HepG2 (cell line): ENCODE results near the gene ATP10D. TPM values are rescaled to one million over a fixed set of nuclear protein-coding genes. Genes with fewer than 3 reads are reported as not detected.

Experiments used
- ATAC-seq: fragments of 200-7000 bp; cut with Tn5 transposase; 3 replicates; pipeline ENCODE4 v1.9.1; 2020; ENCODE audit warnings: mild to moderate bottlenecking, moderate library complexity
- BruUV-seq: library from RNA; stranded (reverse); fragments of 400-500 nt; replicated peaks from 2 replicates; lab custom pipeline; 2021; lab: Mats Ljungman, UMichigan
- CTCF ChIA-PET: fragments of 300-600 bp; formaldehyde crosslinking; extraction: SDS; loops from one replicate; lab custom pipeline; 2021; ENCODE audit warnings: low total read pairs, inconsistent platforms, low intra/inter-chr PET ratio; lab: Yijun Ruan, JAX
- POLR2A ChIA-PET: fragments of 350-600 bp; sonication (Branson Sonifier 250); formaldehyde crosslinking; loops from one replicate; lab custom pipeline; 2020; ENCODE audit warnings: antibody characterized with exemption, inconsistent platforms; lab: Yijun Ruan, JAX
- DNase-seq: peaks from one replicate; pipeline ENCODE4 v3.0.0-alpha.2; 2015; ENCODE audit warnings: low spot score
- FAIRE-seq: peaks from 3 replicates; lab custom pipeline; 2011; peaks lifted over from hg19 to GRCh38; lab: Jason Lieb, UNC
- H2AFZ ChIP-seq: one replicate; pipeline ENCODE4 v1.6.1; 2011; ENCODE audit warnings: low read length, inconsistent platforms
- H3K27ac ChIP-seq: fragments of 300-600 bp; 3 replicates; pipeline ENCODE4 v1.8.0; 2011; ENCODE audit warnings: mixed run types, mild to moderate bottlenecking, mixed read lengths, low read length, inconsistent platforms; ENCODE audit not compliant: insufficient read depth; ENCODE audit errors: extremely low read length
- H3K27me3 ChIP-seq, 2 experiments: fragments of 200-600 bp in 1 of 2; 2 replicates in 1 of 2; 3 replicates in 1 of 2; pipeline versions ENCODE4 v1.6.0 to v1.8.0; 2011; ENCODE audit warnings: low read length in 2 of 2, mild to moderate bottlenecking in 2 of 2, moderate library complexity in 2 of 2, inconsistent platforms in 1 of 2; ENCODE audit not compliant: insufficient read depth in 2 of 2, control insufficient read depth in 1 of 2
- H3K36me3 ChIP-seq, 2 experiments: fragments of 200-600 bp in 1 of 2; replicated peaks in 1 of 2; 2 replicates in 1 of 2; 3 replicates in 1 of 2; pipeline versions ENCODE4 v1.5.1 to v1.8.0; 2011; ENCODE audit warnings: low read length in 2 of 2, inconsistent platforms in 1 of 2; ENCODE audit not compliant: insufficient read depth in 2 of 2, control insufficient read depth in 1 of 2
- H3K4me1 ChIP-seq: 2 replicates; pipeline ENCODE4 v1.5.1; 2012; ENCODE audit warnings: low read length, inconsistent platforms; ENCODE audit not compliant: insufficient read depth
- H3K4me2 ChIP-seq: 2 replicates; pipeline ENCODE4 v1.6.0; 2011; ENCODE audit warnings: low read depth, low read length, inconsistent platforms
- H3K4me3 ChIP-seq, 3 experiments: fragments of 200-600 bp in 1 of 3; sonication (generic), shearing (Covaris generic) in 1 of 3; replicated peaks in 1 of 3; 2 replicates each; pipeline ENCODE4 v1.5.1; 2011 to 2016; ENCODE audit warnings: low read length in 3 of 3, inconsistent platforms in 2 of 3, low read depth in 2 of 3, mild to moderate bottlenecking in 2 of 3, control low read depth in 1 of 3, mixed read lengths in 1 of 3; ENCODE audit not compliant: insufficient read depth in 1 of 3
- H3K79me2 ChIP-seq: one replicate; pipeline ENCODE4 v1.6.1; 2011; ENCODE audit warnings: low read length, inconsistent platforms; ENCODE audit not compliant: insufficient read depth
- H3K9ac ChIP-seq: 2 replicates; pipeline ENCODE4 v1.6.0; 2011; ENCODE audit warnings: mild to moderate bottlenecking, low read depth, low read length, inconsistent platforms; ENCODE audit not compliant: insufficient read depth
- H3K9me3 ChIP-seq: 2 replicates; pipeline ENCODE4 v1.5.1; 2012; ENCODE audit warnings: mild to moderate bottlenecking, low read length
- H4K20me1 ChIP-seq: 2 replicates; pipeline ENCODE4 v1.6.0; 2011; ENCODE audit warnings: inconsistent platforms, mild to moderate bottlenecking, low read length, moderate library complexity; ENCODE audit not compliant: insufficient read depth
- ATF7 ChIP-seq, 2 experiments: fragments of 450-650 bp in 1 of 2; sonication (generic) in 1 of 2; formaldehyde crosslinking in 1 of 2; IDR thresholded peaks; 2 replicates each; pipeline versions ENCODE4 v1.4.0 to v1.6.1; 2016 to 2020; ENCODE audit warnings: antibody characterized with exemption in 1 of 2, mild to moderate bottlenecking in 1 of 2, missing genetic modification reagents in 1 of 2
- FLYWCH1 ChIP-seq: sonication (generic); formaldehyde crosslinking; IDR thresholded peaks from 2 replicates; pipeline ENCODE4 v1.8.1; 2023; ENCODE audit warnings: mild to moderate bottlenecking, missing genetic modification reagents
- FOSL2 ChIP-seq: sonication (generic); formaldehyde crosslinking; IDR thresholded peaks from 2 replicates; pipeline ENCODE4 v1.4.0; 2020; ENCODE audit warnings: missing genetic modification reagents
- HMG20A ChIP-seq: IDR thresholded peaks from 2 replicates; pipeline ENCODE4 v1.6.1; 2016; ENCODE audit warnings: borderline replicate concordance
- JARID2 ChIP-seq: sonication (generic); formaldehyde crosslinking; IDR thresholded peaks from 2 replicates; pipeline ENCODE4 v1.8.1; 2023; ENCODE audit warnings: missing genetic modification reagents, inconsistent platforms; ENCODE audit not compliant: insufficient replicate concordance
- NFIC ChIP-seq: IDR thresholded peaks from 2 replicates; pipeline ENCODE4 v1.6.1; 2012; ENCODE audit warnings: mild to moderate bottlenecking, low read length, inconsistent platforms
- NR3C1 ChIP-seq: sonication (generic); formaldehyde crosslinking; IDR thresholded peaks from 2 replicates; pipeline ENCODE4 v1.4.0; 2020; ENCODE audit warnings: missing genetic modification reagents
- TOE1 ChIP-seq: sonication (generic); formaldehyde crosslinking; IDR thresholded peaks from 2 replicates; pipeline ENCODE4 v1.4.0; 2020; ENCODE audit warnings: mild to moderate bottlenecking, missing genetic modification reagents
- ZNF367 ChIP-seq: sonication (generic); formaldehyde crosslinking; IDR thresholded peaks from 2 replicates; pipeline ENCODE4 v1.4.0; 2020; ENCODE audit warnings: missing genetic modification reagents, borderline replicate concordance
- ZNF652 ChIP-seq: IDR thresholded peaks from 2 replicates; pipeline ENCODE4 v1.6.1; 2016; ENCODE audit warnings: low read depth, borderline replicate concordance
- WGBS: methylation state at CpG from one replicate; pipeline ENCODE4 v1.1.6; 2017; ENCODE audit warnings: low lambda C conversion rate; 5-methylcytosine and 5-hydroxymethylcytosine counted together
- in situ Hi-C: cut with HindIII; loops from 2 replicates; pipeline ENCODE4 v1.10.0; 2017; ENCODE audit warnings: low pct_unique_long_range_greater_than_20kb; ENCODE audit not compliant: extremely low pct_ligation_motif_present
- intact Hi-C: fragments of 100-400 bp; cut with micrococcal nuclease; formaldehyde crosslinking; loops from one replicate; pipeline ENCODE4 v1.10.0; 2022; ENCODE audit not compliant: unreplicated experiment
- polyA plus RNA-seq, 8 experiments: library from polyadenylated mRNA; depleted of rRNA in 3 of 8; stranded (reverse) in 7 of 8; unstranded in 1 of 8; fragments of >200 nt; fragmentation: Illumina TruSeq in 4 of 8; extraction: Trizol in 4 of 8; gene quantifications; 2 replicates each; pipeline versions ENCODE4 v1.2.1 to v1.2.3, GENCODE V29; 2011 to 2016; ENCODE audit warnings: low read depth in 4 of 8, missing spikeins in 1 of 8, mixed read lengths in 1 of 8; ENCODE audit not compliant: insufficient read depth in 1 of 8
- total RNA-seq, 5 experiments: library from RNA; depleted of rRNA; stranded (reverse); fragments of >200 nt; fragmentation: Illumina TruSeq; extraction: Trizol; gene quantifications; 2 replicates each; pipeline ENCODE4 v1.2.3, GENCODE V29; 2016; ENCODE audit warnings: low read depth in 1 of 5
- TF ChIP-seq, protein P1 (sequence below): sonication (generic); formaldehyde crosslinking; IDR thresholded peaks from 2 replicates; pipeline ENCODE4 v1.4.0; 2020; ENCODE audit warnings: mild to moderate bottlenecking, missing genetic modification reagents
- TF ChIP-seq, protein P2 (sequence below): fragments of 450-650 bp; IDR thresholded peaks from 2 replicates; pipeline ENCODE4 v1.6.1; 2016
- TF ChIP-seq, protein P3 (sequence below): sonication (generic); formaldehyde crosslinking; IDR thresholded peaks from 2 replicates; pipeline ENCODE4 v1.5.0; 2020; ENCODE audit warnings: missing genetic modification reagents
- TF ChIP-seq, protein P4 (sequence below): sonication (generic); formaldehyde crosslinking; IDR thresholded peaks from 2 replicates; pipeline ENCODE4 v1.5.0; 2020; ENCODE audit warnings: missing genetic modification reagents

ATP10D gene
- total and polyA plus RNA-seq, 2 of the 13 experiments (the other 11 are each of a cell fraction or from before 2014, with no cell fraction given), result 2.2 to 9.8 TPM

DNA sequence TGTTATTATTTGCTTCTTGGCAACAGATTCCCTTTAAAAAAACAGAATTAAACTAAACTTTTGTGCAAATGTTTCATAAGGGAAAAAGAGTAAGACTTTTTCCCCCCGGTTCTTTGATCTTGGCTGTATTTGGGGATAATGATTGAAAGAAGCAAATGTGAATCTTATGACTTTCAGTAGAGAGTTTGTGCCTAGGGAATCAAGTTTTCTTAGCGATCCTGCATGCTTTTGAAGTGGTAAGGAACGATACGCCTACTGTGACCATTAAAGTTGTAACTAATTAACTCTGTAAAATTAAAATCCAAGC lies 9.0 kb downstream of the ATP10D start:
- FAIRE-seq, result no peak
- in situ Hi-C loops, result no loop called here
- no peak overlapping the region for H2AFZ ChIP-seq
- CTCF ChIA-PET, result no interaction called here
- H3K27ac ChIP-seq, result no peak overlapping the region
- H3K27me3 ChIP-seq, result no peaks in the 10 kb centered on the region
- no peak overlapping the region for H3K4me3 ChIP-seq
- TF ChIP-seq ZNF652 (no peak), FOSL2 (no peak), TOE1 (CRISPR knock-in tag) (no peak), ZNF367 (no peak), NFIC (no peak), FLYWCH1 (CRISPR knock-in tag) (no peak), NR3C1 (CRISPR knock-in tag) (no peak), HMG20A (no peak), ATF7 (IDR thresholded peaks at IDR 0.05) (no peak), ATF7 (CRISPR knock-in tag; IDR thresholded peaks at IDR 0.05) (no peak), JARID2 (CRISPR knock-in tag) (no peak)
- TF ChIP-seq, protein P1, sequence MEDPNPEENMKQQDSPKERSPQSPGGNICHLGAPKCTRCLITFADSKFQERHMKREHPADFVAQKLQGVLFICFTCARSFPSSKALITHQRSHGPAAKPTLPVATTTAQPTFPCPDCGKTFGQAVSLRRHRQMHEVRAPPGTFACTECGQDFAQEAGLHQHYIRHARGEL (CRISPR knock-in tag), result no peak
- TF ChIP-seq, protein P2, sequence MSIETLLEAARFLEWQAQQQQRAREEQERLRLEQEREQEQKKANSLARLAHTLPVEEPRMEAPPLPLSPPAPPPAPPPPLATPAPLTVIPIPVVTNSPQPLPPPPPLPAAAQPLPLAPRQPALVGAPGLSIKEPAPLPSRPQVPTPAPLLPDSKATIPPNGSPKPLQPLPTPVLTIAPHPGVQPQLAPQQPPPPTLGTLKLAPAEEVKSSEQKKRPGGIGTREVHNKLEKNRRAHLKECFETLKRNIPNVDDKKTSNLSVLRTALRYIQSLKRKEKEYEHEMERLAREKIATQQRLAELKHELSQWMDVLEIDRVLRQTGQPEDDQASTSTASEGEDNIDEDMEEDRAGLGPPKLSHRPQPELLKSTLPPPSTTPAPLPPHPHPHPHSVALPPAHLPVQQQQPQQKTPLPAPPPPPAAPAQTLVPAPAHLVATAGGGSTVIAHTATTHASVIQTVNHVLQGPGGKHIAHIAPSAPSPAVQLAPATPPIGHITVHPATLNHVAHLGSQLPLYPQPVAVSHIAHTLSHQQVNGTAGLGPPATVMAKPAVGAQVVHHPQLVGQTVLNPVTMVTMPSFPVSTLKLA, result no peak
- TF ChIP-seq, protein P3, sequence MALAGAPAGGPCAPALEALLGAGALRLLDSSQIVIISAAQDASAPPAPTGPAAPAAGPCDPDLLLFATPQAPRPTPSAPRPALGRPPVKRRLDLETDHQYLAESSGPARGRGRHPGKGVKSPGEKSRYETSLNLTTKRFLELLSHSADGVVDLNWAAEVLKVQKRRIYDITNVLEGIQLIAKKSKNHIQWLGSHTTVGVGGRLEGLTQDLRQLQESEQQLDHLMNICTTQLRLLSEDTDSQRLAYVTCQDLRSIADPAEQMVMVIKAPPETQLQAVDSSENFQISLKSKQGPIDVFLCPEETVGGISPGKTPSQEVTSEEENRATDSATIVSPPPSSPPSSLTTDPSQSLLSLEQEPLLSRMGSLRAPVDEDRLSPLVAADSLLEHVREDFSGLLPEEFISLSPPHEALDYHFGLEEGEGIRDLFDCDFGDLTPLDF (CRISPR knock-in tag), result no peak
- TF ChIP-seq, protein P4, sequence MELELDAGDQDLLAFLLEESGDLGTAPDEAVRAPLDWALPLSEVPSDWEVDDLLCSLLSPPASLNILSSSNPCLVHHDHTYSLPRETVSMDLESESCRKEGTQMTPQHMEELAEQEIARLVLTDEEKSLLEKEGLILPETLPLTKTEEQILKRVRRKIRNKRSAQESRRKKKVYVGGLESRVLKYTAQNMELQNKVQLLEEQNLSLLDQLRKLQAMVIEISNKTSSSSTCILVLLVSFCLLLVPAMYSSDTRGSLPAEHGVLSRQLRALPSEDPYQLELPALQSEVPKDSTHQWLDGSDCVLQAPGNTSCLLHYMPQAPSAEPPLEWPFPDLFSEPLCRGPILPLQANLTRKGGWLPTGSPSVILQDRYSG, result no peak
- TF ChIP-seq, all 625 proteins: peak for 0
- no peaks in the 10 kb centered on the region for H4K20me1 ChIP-seq
- no peak for ATAC-seq
- no TSS peak for BruUV-seq
- H3K4me2 ChIP-seq, result no peak overlapping the region
- POLR2A ChIA-PET, result no interaction called here
- H3K9me3 ChIP-seq, result no peaks in the 10 kb centered on the region
- no peak for DNase-seq
- no peaks in the 10 kb centered on the region for H3K36me3 ChIP-seq
- 66% methylated on average over 4 of the region's 4 CpGs for WGBS
- no peak overlapping the region for H3K9ac ChIP-seq
- H3K79me2 ChIP-seq, result no peaks in the 10 kb centered on the region
- no peaks in the 10 kb centered on the region for H3K4me1 ChIP-seq
- intact Hi-C loops, result no loop called here
